ENCODE measurements around the gene PPA1. TPM values are rescaled to one million over a fixed set of nuclear protein-coding genes. Genes with fewer than 3 reads are reported as not detected.
A peak's percentile ranks its signal among the peaks of the same experiment; 100 is the strongest.
"Not testable (repeated sequence)": the region's sequence is repeated elsewhere in the genome, so short reads cannot be mapped to it uniquely, and the experiment has no call there.

PPA1 gene
- total RNA-seq, 4 donors from 2014 or later = 14.1 to 113 (median 98.4) TPM

DNA sequence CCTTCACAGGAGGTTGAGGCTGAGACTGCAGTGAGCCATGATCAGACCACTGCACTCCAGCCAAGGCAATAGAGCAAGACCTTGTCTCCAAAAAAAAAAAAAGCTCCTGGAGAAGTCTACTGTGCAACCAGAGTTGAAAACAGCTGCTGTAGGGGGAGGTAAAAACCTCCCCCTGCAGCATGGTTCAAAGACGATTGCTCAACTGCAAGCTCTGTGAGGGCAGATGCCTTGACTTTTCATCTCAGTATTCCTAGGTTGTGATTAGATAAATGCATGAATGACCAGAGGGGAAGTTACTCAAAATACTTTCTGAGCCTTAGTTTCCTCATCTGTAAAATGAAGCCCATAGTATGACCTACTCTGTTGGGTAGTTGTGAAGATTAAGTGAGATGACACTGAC, 25.0 kb upstream of the PPA1 start:
- intact Hi-C loops (cut with DNase I; ENCODE audit: low total_unique reads) = no loop called here
- H3K27ac ChIP-seq = no peak overlapping the region

GRCh38 chr10:70257816-70258215, 24.6 kb upstream of the PPA1 start:
- DNase-seq; H3K9me3 ChIP-seq; H3K36me3 ChIP-seq; H3K4me3 ChIP-seq; intact Hi-C loops (cut with DNase I; ENCODE audit: low total_unique reads); H3K27ac ChIP-seq; in situ Hi-C loops (cut with MboI; ENCODE audit: low pct_ligation_motif_present in 1 of 4, low pct_unique_long_range_greater_than_20kb in 1 of 4, low sequenced_read_pairs in 3 of 4): not testable (repeated sequence)
- peaks cover 5 to 13% (median 7%) of the 10 kb centered on the region in 4 donors for H3K4me1 ChIP-seq
- peaks cover 32% of the 10 kb centered on the region for H3K27me3 ChIP-seq
- WGBS, 2 donors (ENCODE audit: low coverage in 1 of 2) = 90% methylated on average over 7 to 8 of the region's 8 CpGs

More for the DNA sequence above, 25.0 kb upstream of the PPA1 start:
- Histone ChIP-seq H3K4me1 (peaks cover 5 to 13% (median 7%) of the 10 kb centered on the region in 4 donors), H3K9me3 (no peaks in the 10 kb centered on the region), H3K36me3 (no peaks in the 10 kb centered on the region), H3K27me3 (peaks cover 35% of the 10 kb centered on the region), H3K4me3 (no peak overlapping the region)
- WGBS, 2 donors (ENCODE audit: low coverage in 1 of 2) = 60 to 71% methylated on average over 1 of the region's 1 CpG
- no peak for DNase-seq
- in situ Hi-C loops (cut with MboI; ENCODE audit: low pct_ligation_motif_present in 1 of 4, low pct_unique_long_range_greater_than_20kb in 1 of 4, low sequenced_read_pairs in 3 of 4) = no loop called here
- no peak for TF ChIP-seq POLR2AphosphoS5 (IDR thresholded peaks at IDR 0.05)
- no peak for TF ChIP-seq POLR2A (IDR thresholded peaks at IDR 0.05)
- no peak for TF ChIP-seq EP300 (IDR thresholded peaks at IDR 0.05; ENCODE audit: low read depth)
- TF ChIP-seq, protein P1, sequence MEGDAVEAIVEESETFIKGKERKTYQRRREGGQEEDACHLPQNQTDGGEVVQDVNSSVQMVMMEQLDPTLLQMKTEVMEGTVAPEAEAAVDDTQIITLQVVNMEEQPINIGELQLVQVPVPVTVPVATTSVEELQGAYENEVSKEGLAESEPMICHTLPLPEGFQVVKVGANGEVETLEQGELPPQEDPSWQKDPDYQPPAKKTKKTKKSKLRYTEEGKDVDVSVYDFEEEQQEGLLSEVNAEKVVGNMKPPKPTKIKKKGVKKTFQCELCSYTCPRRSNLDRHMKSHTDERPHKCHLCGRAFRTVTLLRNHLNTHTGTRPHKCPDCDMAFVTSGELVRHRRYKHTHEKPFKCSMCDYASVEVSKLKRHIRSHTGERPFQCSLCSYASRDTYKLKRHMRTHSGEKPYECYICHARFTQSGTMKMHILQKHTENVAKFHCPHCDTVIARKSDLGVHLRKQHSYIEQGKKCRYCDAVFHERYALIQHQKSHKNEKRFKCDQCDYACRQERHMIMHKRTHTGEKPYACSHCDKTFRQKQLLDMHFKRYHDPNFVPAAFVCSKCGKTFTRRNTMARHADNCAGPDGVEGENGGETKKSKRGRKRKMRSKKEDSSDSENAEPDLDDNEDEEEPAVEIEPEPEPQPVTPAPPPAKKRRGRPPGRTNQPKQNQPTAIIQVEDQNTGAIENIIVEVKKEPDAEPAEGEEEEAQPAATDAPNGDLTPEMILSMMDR (IDR thresholded peaks at IDR 0.05) = no peak

- Histone ChIP-seq H3K27ac (peak overlapping the region in 2 of 4 donors; percentile 10 to 45), H3K9me3 (no peaks in the 10 kb centered on the region), H3K4me1 (peaks cover 5 to 13% (median 7%) of the 10 kb centered on the region in 4 donors), H3K27me3 (peaks cover 32% of the 10 kb centered on the region), H3K36me3 (no peaks in the 10 kb centered on the region), H3K4me3 (no peak overlapping the region)
- 0 to 65% methylated on average over 1 to 2 of the region's 2 CpGs for WGBS, 2 donors (ENCODE audit: low coverage in 1 of 2)
- intact Hi-C loops (cut with DNase I; ENCODE audit: low total_unique reads) (no loop called here), in situ Hi-C loops (cut with MboI; ENCODE audit: low pct_ligation_motif_present in 1 of 4, low pct_unique_long_range_greater_than_20kb in 1 of 4, low sequenced_read_pairs in 3 of 4) (no loop called here)
- DNase-seq = no peak
- TF ChIP-seq POLR2AphosphoS5 (IDR thresholded peaks at IDR 0.05) = no peak
- no peak for TF ChIP-seq EP300 (IDR thresholded peaks at IDR 0.05; ENCODE audit: low read depth)
- TF ChIP-seq POLR2A (IDR thresholded peaks at IDR 0.05) = no peak
- TF ChIP-seq, protein P1 (IDR thresholded peaks at IDR 0.05) = no peak
Measured at GRCh38 chr10:70256463-70256862, 23.2 kb upstream of the PPA1 start.

DNA sequence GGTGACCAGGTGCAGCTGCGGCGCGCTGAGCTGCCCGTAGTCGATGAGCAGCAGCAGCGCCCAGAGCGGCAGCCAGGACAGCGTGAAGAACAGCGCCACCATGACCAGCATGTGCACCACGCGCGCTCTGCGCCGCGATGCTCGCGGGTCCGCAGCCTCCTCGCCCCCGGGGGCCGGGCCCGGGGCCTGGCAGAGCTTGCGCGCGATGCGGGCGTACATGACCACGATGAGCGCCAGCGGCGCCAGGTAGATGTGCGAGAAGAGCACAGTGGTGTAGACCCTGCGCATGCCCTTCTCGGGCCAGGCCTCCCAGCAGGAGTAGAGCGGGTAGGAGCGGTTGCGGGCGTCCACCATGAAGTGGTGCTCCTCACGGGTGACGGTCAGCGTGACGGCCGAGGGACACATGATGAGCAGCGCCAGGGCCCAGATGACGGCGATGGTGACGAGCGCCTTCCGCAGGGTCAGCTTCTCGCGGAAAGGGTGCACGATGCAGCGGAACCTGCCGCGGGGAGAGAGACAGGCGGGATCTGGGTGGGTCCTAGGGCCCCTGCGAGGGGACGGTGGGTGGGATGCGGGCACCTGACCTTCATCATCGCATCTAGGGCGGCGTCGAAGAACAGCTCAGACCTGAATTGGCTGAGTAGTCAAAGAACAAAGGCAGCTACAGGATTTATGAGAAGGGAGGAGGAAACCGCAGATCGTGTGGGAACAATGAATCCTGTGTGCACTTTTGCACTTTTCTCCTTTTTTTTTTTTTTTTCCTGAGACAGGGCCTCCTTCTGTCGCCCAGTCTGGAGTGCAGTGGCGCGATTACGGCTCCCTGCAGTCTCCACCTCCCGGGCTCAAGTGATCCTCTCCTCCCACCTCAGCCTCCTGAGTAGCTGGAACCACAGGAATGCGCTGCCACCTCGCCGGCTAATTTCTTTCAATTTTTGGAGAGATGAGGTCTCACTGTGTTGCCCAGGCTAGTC, 22.4 kb upstream of the PPA1 start:
- in situ Hi-C loops (cut with MboI; ENCODE audit: low pct_ligation_motif_present in 1 of 4, low pct_unique_long_range_greater_than_20kb in 1 of 4, low sequenced_read_pairs in 3 of 4) (no loop called here), intact Hi-C loops (cut with DNase I; ENCODE audit: low total_unique reads) (no loop called here)
- peaks cover 32% of the 10 kb centered on the region for H3K27me3 ChIP-seq
- H3K4me1 ChIP-seq = peaks cover 5 to 13% (median 7%) of the 10 kb centered on the region in 4 donors
- peak overlapping the region in 2 of 4 donors; percentile 10 to 45 for H3K27ac ChIP-seq
- WGBS, 2 donors (ENCODE audit: low coverage in 1 of 2) = 37 to 54% methylated on average over 4 to 73 of the region's 73 CpGs
- DNase-seq = peak; percentile 34
- peak overlapping the region in 1 of 4 donors; percentile 16 for H3K4me3 ChIP-seq
- no peaks in the 10 kb centered on the region for H3K36me3 ChIP-seq
- no peaks in the 10 kb centered on the region for H3K9me3 ChIP-seq
- TF ChIP-seq EP300 (IDR thresholded peaks at IDR 0.05; ENCODE audit: low read depth) (no peak), POLR2A (IDR thresholded peaks at IDR 0.05) (no peak), POLR2AphosphoS5 (IDR thresholded peaks at IDR 0.05) (no peak)
- TF ChIP-seq, protein P1 (IDR thresholded peaks at IDR 0.05) = no peak
